ENCODE data around the gene BYSL. TPM values are rescaled to one million over a fixed set of nuclear protein-coding genes. Genes with fewer than 3 reads are reported as not detected.
"Not testable (repeated sequence)": the region's sequence is repeated elsewhere in the genome, so short reads cannot be mapped to it uniquely, and the experiment has no call there.

BYSL gene
- total and polyA plus RNA-seq, 12 donors = 5.1 to 42.9 (median 16.3) TPM

GRCh38 chr6:41941280-41942066 is 20.2 kb downstream of the BYSL start, which contains the start of gene CCND3:
Gene CCND3 (minus strand): TSS chr6:41941808. CDS start chr6:41941649, 159 bp downstream.
- 0 to 1% (median 0%) methylated on average over 20 to 87 of the region's 87 CpGs for WGBS, 4 donors
- Histone ChIP-seq H3K4me3 (peak within 1 kb of the TSS; percentile 56 to 88 (median 70)), H3K27me3 (no peaks in the 10 kb centered on the region), H3K4me1 (replicated peaks in 1 of 2) (peaks cover 23 to 59% of the 10 kb centered on the region in 2 donors), H3K27ac (peak within 1 kb of the TSS; percentile 69 to 97 (median 84)), H3K36me3 (replicated peaks in 1 of 2) (peaks cover 0 to 4% of the 10 kb centered on the region in 2 donors), H3K9me3 (replicated peaks in 1 of 3) (no peaks in the 10 kb centered on the region)
- TF ChIP-seq POLR2A (IDR thresholded peaks at IDR 0.05) (peak; percentile 62 to 73), CTCF (IDR thresholded peaks at IDR 0.05) (peak in 1 of 6 experiments; percentile 1)
- peak; percentile 93 to 96 (median 94) for DNase-seq
- intact Hi-C loops (cut with DNase I) = no loop called here

- Histone ChIP-seq H3K4me1 (replicated peaks in 1 of 2) (peaks cover 23 to 51% of the 10 kb centered on the region in 2 donors), H3K4me3 (peak overlapping the region in 2 of 4 donors; percentile 38 to 88), H3K27ac (peak overlapping the region; percentile 40 to 97 (median 84)), H3K9me3 (replicated peaks in 1 of 3) (no peaks in the 10 kb centered on the region), H3K36me3 (replicated peaks in 1 of 2) (no peaks in the 10 kb centered on the region), H3K27me3 (no peaks in the 10 kb centered on the region)
- TF ChIP-seq POLR2A (IDR thresholded peaks at IDR 0.05) (no peak), CTCF (IDR thresholded peaks at IDR 0.05) (no peak)
- WGBS, 4 donors = 28 to 32% (median 31%) methylated on average over 20 of the region's 20 CpGs
- intact Hi-C loops (cut with DNase I) = no loop called here
- peak in 2 of 7 donors; percentile 55 to 82 for DNase-seq
These were observed 21.0 kb downstream of the BYSL start for GRCh38 chr6:41942067-41942851.

GRCh38 chr6:41942882-41943281 is 21.6 kb downstream of the BYSL start:
- intact Hi-C loops (cut with DNase I); H3K9me3 ChIP-seq (replicated peaks in 1 of 3); DNase-seq; H3K4me3 ChIP-seq; H3K36me3 ChIP-seq (replicated peaks in 1 of 2); H3K27me3 ChIP-seq: not testable (repeated sequence)
- Histone ChIP-seq H3K27ac (peak overlapping the region in 2 of 5 donors; percentile 84 to 85), H3K4me1 (replicated peaks in 1 of 2) (peaks cover 23 to 45% of the 10 kb centered on the region in 2 donors)
- 88 to 93% (median 90%) methylated on average over 14 of the region's 14 CpGs for WGBS, 4 donors

- peak overlapping the region in 1 of 5 donors; percentile 9 for H3K27ac ChIP-seq
- H3K4me1 ChIP-seq (replicated peaks in 1 of 2) = peaks cover 18 to 39% of the 10 kb centered on the region in 2 donors
- no peak for TF ChIP-seq CTCF (IDR thresholded peaks at IDR 0.05)
- TF ChIP-seq POLR2A (IDR thresholded peaks at IDR 0.05) = no peak
- intact Hi-C loops (cut with DNase I) = no loop called here
- no peaks in the 10 kb centered on the region for H3K27me3 ChIP-seq
- H3K36me3 ChIP-seq (replicated peaks in 1 of 2) = no peaks in the 10 kb centered on the region
- H3K4me3 ChIP-seq = no peak overlapping the region
- no peaks in the 10 kb centered on the region for H3K9me3 ChIP-seq (replicated peaks in 1 of 3)
- DNase-seq = no peak
These were observed 22.2 kb downstream of the BYSL start for GRCh38 chr6:41943456-41943855.

Measured in adrenal gland (tissue), 12 donors.